GM19324 (cell line): ENCODE measurements around the gene PKNOX2.

Source experiments
- ATAC-seq: cut with Tn5 transposase; IDR thresholded peaks from one replicate; pipeline ENCODE4 v1.9.1; 2021; ENCODE audit warnings: mild to moderate bottlenecking, moderate library complexity; ENCODE audit not compliant: unreplicated experiment, low FRiP score

Gene PKNOX2, protein sequence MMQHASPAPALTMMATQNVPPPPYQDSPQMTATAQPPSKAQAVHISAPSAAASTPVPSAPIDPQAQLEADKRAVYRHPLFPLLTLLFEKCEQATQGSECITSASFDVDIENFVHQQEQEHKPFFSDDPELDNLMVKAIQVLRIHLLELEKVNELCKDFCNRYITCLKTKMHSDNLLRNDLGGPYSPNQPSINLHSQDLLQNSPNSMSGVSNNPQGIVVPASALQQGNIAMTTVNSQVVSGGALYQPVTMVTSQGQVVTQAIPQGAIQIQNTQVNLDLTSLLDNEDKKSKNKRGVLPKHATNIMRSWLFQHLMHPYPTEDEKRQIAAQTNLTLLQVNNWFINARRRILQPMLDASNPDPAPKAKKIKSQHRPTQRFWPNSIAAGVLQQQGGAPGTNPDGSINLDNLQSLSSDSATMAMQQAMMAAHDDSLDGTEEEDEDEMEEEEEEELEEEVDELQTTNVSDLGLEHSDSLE

DNA sequence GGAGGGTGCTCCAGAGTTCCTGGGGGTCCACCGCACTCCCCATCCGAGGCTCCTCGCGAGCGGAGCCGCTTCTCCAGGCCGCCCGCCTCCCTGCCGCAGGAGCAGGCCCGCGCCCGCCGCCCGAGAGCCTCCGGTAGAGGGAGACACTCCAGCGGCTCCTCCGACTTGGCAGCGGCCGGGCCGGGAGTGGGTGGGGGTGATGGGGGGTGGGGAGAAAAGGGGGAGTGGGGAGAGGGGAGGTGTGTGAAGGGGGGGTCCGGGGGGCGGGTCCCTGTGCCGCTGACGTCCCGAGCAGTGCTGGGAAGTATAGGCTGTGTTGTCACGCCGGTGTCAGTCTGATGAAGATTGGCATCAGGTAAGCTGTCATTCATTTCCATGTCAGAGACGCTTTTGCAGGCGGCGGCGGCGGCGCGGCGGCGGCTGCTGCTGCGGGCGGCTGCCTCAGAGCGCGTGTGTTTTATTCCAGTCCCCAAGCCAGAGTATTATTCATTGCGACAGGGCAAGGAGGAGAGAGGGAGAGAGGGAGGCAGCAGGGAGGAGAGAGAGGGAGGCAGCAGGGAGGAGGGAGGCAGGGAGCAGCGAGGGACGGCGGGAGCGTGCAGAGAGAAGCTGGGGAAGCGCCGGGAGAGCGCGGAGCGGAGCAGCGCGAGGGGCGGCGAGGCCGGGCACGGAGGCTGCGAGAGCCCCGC, at the start of gene PKNOX2:
Gene PKNOX2, plus strand, starts transcription at position 330 of the 689 bp plus-strand sequence. CDS start 186,555 bp downstream, outside the sequence.
- ATAC-seq = no peak

DNA sequence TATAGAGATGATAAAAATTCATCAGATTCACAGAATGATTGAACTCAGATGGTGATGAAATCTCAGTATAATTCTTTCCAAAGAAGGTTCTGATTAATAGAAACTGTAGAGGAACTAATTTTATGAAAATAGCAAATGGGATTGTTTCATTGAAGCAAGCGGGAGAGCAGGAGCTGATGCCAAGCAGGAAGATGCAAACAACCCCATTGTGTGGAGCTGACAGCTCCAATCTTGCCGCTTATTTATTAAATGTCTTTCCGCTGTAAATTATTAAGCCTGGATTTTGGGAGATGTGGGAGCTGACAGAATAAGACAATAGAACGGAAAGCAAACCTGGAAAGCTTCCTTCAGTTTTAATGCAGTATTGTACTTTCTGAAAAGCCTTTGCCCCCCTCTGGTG, 47.1 kb upstream of the PKNOX2 start:
- no peak for ATAC-seq

DNA sequence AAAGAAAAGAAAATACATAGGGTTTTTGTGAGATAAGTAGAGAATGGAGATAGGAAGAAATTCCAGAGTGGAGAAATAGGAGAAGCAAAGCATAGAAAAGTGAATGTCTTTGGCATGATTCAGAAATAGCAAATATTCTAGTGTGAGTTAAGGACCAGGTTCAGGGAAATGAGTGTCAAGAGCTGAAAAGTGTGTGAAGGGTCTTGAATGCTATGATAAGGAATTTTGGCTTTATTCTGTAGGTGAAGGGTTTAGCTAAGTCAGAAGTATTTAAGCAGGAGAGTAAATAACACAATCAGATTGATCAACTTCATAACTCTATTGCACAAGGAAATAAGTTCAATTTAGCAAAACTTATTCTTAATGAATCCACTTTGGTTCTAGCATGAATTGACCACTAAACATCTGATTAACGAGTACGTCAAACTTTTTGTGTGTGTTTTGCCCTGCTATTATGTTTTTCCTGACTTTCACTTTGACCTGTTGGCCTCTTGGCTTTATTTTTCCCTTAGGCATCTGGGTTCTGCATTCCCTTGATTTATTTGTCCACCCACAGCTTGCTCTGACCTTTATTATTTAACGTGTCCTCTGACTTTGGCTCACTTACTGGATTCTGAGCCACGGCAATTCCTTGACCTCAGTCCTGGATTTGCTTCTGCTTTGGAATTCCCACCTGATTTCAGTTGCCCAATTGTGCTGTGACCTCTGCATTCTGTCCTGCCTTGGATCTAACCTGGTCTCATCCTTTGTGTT, 41.2 kb upstream of the PKNOX2 start:
- ATAC-seq = no peak

DNA sequence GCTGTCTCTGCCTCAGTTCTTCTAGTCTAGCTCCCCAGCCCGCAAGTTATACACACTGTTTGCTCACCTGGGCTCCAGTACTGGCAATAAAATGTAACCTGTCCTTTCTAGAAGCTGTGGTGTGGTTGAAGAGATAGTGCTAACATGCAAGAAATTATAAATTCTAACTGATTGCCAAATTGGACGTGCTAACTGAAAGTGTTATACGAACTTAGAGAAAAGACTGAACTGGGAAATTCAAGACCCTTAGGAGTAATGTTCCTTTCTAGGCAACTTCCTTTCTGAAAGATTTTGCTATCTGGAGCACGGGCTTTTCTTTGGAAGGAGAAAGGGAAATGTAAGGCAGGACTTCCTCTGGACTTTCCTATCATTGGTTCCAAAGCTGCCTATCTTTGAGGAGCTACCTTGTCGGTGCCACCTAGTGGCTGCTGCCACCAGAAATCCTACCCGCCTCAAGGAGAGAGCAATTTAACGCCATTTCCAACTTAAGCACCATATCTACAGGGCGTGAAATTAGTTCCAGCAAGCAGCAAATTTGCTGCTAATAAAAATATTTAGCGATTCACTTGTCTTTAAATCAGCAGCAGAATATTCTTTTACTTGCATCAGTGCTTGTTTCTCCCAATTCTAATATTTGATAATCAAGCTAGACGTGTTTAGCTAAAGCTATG, 40.5 kb upstream of the PKNOX2 start:
- ATAC-seq = peak; percentile 94

DNA sequence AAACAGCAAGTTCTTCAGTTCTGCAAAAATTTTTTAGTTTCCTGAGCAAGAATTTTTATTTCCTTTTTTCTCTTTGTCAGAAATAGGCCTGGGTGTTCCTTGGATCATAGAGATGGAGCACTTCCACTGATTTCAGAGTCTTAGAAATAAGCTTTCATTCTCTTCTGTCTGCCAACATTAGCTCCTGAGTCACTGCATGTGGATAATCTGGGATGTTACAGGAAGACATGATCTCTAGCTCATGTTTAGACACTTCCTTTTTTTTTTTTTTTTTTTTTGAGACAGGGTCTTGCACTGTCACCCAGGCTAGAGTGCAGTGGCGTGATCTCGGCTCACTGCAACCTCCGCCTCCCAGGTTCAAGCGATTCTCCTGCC, 39.9 kb upstream of the PKNOX2 start:
- ATAC-seq = no peak

DNA sequence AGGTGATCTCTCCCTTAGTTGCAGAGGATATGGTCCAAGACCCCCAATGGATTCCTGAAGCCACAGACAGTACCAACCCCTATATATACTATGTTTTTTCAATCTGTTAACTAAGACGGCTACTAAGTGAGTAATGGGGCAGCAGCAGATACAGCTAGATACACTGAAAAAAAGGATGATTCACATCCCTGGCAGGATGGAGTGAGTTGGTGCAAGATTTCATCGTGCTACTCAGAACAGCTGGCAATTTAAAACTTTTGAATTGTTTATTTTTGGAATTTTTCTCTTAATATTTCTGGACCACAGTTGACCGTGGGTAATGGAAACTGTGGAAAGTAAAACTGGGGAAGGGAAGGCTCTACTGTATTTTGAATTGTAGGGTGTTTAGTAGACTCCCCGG, 36.1 kb upstream of the PKNOX2 start:
- ATAC-seq = no peak

DNA sequence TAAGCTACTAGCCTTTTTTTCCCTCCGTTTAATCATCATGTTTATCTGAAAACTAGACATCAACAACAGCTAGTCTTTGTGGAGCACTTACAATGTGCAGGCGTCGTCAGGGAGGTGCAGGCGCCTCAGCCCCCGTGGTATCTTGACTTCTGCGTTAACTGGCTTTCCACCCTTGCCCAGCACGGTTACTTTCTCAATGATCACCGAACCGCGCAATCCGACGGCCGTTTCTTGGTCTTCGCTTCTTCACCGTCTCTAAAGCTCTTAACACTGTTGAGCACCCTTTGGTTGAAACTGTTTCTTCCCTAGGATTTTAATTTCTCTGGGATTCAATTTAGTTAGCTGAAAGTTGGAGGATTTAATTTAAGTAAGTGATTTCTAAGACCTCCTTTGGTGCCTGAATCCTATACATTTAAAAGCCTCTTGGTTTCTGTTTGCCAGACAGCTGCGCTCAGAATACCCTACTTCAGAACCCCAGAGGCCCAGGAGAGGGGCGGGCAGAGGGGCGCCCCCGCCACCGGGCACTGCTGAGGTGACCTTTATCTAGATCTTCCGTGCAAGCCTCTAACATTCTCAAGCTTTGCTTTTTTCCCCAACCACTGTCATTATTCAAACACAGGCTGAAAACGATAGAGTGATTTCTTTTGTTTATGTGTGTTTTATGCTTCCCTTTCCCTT, 35.1 kb upstream of the PKNOX2 start:
- no peak for ATAC-seq

DNA sequence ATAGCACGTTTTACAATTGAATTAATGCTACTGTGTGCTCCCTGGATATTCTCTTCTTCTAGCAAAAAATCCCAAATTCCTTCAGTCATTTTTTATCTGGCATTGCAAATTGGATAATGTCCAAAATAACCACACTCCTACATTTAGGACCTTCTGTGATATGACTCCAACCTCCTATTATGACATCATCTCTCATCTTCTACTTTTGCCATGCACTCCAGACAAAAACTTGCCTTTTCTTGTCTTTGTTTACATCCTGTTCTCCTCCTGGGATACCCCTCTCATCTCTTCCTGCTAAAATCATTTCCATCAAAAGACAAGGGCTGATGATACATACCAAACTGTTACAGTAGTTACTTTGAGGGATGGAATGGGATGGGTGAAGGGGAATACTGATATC, 32.5 kb upstream of the PKNOX2 start:
- ATAC-seq = no peak

DNA sequence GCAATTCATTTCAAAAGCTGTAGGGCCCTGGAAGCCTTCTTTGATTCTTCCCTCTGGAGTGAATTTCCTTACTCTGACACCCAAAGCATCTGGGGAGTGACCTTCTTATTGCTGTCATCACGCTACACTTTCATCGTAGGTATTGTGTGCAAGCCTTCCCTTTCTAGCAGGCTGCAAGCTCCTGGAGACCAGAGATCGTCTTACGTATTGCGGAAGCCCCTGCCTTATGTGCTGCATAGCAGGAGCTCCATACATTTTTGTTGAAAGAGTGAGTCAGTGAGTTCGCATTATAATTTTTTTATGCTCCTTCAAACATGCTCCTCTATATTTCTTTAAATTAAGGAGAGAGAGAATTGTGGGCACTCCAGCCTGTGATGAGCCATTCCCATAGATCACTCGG, 32.0 kb upstream of the PKNOX2 start:
- no peak for ATAC-seq

DNA sequence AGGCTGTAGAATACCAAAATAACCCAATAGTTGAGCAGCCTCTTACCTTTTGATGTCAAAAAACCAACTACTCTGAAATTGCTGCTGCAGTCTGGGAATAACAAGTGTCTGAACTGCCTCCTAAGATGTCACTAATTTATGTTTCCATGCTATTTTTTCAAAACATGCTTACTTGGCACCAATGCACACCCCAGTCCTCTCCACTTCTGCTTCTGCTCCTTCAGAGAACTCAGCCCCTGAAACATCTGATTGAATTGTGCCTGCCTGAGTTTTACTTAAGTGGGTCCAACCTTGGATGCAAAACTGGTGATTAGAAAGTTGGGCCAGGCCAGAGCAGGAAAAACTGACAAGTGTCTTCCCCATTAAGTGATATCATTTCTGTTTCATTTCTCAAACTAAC, 28.6 kb upstream of the PKNOX2 start:
- ATAC-seq = no peak

DNA sequence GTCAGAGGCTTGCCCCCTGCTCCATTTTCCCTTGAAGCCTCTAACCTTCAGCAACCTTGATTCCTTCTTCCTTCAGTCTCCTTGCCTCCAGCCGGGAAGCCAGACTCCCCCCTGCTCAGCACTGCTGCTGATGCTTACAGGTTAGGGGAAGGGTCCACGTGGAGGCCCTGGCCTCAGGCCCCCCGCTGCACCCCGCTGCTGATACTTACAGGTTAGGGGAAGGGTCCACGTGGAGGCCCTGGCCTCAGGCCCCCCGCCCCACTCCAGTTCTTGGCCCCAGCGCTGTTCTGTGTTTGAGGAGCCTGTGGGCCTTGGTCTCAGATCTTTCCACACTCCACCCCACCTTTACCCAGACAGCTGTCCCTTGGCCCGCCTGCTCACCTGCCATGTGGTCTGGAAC, 25.6 kb upstream of the PKNOX2 start:
- ATAC-seq = no peak

DNA sequence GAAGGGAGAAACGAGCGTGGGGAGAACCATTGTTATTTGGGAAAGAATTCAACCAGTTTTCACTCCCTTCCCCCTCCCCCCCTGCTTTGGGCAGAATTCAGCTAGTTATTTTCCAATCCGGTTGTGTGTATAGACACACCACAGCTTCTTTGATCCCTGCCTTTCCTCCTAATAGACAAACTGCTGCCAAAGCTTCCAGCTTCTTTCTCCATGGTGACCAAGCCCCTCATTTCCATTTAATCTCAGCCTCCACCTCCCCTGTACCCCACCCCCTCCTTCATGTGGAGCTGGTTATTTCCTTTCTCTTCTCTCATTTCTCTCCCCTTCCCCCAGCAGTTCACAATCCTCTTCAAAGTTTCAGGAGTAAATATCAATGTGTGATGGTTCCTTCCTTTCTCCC, 24.8 kb upstream of the PKNOX2 start:
- ATAC-seq = no peak

DNA sequence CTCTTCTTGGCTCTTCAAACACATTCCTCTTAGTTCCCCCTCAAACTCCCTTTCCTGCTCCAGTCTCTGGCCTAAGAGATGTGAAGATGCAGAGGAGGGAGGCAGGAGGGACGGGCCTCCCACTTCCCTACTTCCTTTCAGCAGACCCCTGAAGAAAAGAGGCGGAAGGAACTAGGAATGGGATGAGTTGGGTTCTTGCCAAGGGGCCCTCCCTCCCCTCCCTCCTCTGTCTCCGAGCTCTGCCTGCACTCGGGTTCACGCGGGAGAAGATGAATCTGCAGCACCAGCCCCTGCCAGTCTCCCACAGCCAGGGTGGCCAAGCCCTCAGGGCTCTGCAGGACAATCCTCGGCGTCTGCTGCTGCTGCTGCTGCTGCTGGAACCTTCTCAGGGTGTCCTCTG, 24.3 kb upstream of the PKNOX2 start:
- no peak for ATAC-seq

DNA sequence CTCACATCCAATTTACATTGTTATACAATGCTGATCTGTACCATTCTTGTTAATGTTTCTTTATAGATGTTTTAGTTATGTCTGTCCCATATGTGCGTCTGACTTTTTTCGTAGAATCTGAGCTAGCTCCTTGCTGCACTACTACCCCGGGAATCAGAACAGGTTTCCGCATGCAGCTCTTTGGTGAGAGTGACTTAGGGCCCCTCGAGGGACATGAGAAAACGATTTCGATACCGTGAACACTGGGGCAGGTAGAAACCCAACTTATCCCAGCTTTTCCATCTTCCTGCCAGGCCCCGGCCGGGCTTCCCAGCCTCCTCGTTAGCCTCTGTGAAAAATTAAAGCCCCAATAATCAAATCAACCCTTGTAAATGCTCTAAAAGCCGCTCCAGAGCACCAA, 23.4 kb upstream of the PKNOX2 start:
- no peak for ATAC-seq

DNA sequence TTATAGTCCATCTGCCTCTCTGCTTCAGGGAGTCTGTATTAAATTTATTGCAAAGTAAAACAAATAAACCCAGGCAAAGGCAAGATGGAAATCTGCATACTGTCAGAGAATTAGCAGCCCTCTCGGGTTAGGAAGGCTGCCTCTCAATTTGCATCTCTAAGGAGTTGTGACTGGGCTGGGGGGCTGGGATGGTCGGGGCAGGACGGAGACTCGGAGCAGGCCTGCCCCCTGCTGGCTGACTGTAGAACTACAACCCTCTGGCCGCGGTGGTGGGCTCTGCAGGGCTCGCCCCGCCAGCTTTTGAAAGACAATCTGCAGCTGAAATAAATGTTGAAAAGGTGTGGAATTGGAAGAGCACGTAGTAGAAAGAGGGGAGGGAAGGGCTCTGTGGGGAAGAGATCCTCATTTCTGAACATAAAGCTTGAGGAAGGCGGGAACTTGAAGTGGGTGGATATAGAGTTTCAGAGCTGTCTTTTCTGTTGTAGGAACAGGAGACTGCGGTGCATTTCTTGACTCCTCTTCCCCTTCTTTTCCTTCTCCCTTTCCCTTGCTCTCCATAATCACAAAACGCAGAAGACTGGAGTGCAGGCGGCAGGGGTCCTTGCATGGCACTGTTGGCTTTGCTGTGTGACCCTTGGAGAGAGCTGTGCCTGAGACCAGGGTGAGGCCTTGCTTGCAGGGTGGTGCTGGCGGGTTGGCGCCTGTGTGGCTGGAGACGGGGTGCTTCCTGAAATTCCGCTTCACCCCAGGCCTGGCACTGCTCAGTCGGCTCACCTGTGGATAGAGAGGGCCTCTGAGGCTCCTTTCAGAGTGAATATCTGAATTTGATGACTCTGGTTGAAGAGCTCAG, 22.6 kb upstream of the PKNOX2 start:
- peak; percentile 76 for ATAC-seq

DNA sequence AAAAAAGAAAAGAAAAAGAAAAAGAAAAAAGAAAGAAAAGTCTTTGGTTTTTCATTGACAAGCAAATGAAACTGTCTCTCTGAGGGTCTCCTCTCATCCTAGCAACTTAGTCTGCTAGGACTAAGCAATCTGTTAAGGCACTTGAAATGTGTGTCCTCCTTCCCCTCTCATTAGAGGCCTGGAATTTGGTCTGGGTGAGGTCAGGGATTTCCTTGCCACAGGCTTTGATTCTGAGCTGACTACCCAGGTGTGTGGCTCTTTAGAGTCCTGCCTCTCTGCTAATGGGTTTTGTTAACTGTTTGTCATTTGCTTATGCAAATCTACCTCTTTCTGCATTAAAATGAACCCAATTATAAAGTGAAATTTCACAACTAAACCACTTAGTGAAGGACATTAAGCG, 18.3 kb upstream of the PKNOX2 start:
- ATAC-seq = no peak

DNA sequence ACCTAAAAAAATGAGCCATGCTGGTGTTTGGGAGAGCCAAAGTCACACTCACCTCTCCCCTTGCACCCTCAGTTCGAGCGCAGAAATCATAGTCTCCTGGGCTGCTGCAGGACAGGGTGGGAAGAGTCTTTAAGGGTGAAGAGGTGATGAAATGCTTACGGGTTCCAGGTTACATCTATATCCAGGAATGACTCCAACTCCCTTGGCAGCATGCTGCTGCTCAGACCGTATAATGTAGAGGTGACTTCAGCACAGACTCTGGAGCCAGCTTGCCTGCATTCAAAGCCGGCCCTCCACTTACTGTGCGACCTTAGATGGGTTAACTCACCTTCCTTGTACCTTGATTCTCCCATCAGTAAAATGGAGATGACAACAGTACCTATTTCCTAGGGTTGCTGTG, 17.3 kb upstream of the PKNOX2 start:
- no peak for ATAC-seq

DNA sequence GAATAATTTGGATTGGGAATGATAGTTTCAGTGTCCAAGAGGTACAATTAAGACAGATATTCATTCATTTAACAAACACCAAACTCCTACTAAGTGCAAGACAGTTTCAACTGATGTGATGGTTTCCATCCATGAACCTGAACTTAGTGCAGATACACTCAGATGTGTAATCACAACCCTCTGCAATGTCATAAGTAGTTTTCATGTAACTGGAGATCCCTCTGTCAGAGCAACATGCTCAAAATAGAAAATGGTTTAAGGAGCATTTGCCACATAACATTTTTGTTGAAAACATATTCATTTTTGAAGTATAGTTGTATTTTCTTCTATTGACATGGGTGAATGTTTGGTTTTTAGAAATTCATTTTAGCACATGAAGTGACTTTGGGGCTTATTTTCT, 16.5 kb upstream of the PKNOX2 start:
- no peak for ATAC-seq

DNA sequence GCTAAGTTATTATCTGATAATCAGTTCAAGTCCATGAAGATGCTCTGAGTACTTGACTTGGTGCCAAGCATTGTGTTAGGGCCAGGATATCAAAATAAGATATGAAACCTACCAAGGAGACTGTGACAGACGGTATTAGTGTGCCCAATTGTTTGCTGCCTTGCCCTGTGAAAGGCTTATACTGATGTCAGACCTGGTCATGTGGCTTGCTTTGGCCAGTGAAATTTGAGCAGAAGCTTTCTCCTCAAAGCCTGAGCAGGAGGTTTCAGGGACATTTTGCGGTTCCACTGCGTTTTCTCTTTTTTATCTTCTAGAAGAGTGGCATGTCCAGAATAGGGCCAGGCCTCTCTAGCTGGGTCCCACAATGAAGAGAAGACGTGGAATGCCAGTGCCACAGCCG, 15.8 kb upstream of the PKNOX2 start:
- ATAC-seq = no peak
